Erythroblast (primary cell): ENCODE data around the gene DPYSL3.

Experiments
- DNase-seq, 2 experiments: peaks; one replicate each; lab custom pipeline; 2025; lab: John Stamatoyannopoulos, UW
- GATA1 ChIP-seq: IDR thresholded peaks from 2 replicates; pipeline ENCODE4 v1.6.1; 2011; ENCODE audit warnings: low read depth, mild to moderate bottlenecking, control low read depth, low read length, moderate library complexity
- POLR2A ChIP-seq: IDR thresholded peaks from 2 replicates; pipeline ENCODE4 v1.6.1; 2011; ENCODE audit warnings: mild to moderate bottlenecking, low read length

The DPYSL3 gene

GRCh38 chr5:147530530-147531389 lies 20.9 kb upstream of the DPYSL3 start:
- TF ChIP-seq POLR2A, result no peak
- no peak for TF ChIP-seq GATA1
- DNase-seq, result no peak

- DNase-seq, result no peak
- TF ChIP-seq POLR2A (no peak), GATA1 (no peak)
Measured at GRCh38 chr5:147523069-147523468, 13.2 kb upstream of the DPYSL3 start.

DNA sequence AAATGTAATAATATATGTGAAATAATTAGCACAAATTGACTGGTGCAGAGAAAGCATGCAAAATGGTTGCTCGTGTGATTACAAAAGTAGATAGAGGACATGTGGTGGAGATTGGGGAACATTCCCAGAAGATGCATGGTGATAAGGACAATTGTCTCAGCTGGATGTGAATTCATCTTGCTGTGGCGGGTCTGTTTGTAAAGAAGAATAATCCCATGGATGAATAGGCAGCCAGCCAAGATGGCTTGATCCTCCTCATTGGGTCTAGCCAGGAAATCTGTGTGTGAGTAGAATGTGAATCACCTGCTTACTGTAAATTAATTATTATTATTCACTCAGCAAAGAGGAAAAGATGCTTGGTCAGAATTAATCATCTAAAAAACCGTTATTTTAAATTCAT lies 12.6 kb upstream of the DPYSL3 start:
- no peak for TF ChIP-seq POLR2A
- no peak for TF ChIP-seq GATA1
- DNase-seq, result no peak

GRCh38 chr5:147520450-147520849 lies 10.6 kb upstream of the DPYSL3 start:
- no peak for DNase-seq

DNA sequence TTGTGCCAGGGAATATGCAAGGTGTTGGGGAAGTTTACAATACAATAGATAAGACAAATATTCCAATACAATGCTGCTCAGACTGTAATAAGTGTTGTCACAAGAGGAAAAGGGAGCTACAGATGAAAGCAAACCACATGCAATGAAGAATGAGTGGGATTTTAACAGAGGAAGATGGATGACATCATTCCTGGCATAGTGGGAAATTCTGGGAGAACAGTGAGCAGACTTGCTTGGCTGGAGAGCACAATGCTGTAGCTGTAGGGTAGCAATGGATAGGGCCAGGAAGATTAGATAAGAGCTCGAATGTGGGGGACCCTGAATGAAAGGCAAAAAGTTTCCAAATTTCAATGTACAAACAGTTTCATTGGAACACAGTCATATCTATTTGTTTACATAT lies 9.5 kb upstream of the DPYSL3 start:
- TF ChIP-seq GATA1 (no peak), POLR2A (no peak)
- no peak for DNase-seq

More at GRCh38 chr5:147520450-147520849, 10.6 kb upstream of the DPYSL3 start:
- TF ChIP-seq GATA1, result no peak
- TF ChIP-seq POLR2A, result no peak

DNA sequence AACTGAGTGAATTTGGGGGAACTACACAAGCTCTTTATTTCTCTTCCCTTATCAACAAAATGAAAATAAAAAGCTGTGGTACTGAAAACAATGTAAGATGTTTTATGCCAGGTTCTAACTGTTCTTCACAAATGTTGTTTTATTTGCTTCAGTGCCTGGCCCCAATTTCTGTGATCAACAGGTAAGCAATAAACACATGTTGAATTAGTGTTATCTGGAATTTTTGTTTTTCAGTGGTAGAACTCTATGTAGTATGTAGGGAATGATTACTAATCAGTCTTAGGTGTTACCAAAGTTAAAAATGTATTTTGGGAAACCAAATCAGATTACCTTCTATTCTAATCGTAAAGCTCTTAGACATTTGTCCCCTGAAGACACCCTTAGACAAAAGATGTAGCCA lies 7.5 kb upstream of the DPYSL3 start:
- TF ChIP-seq POLR2A (no peak), GATA1 (no peak)
- no peak for DNase-seq

DNA sequence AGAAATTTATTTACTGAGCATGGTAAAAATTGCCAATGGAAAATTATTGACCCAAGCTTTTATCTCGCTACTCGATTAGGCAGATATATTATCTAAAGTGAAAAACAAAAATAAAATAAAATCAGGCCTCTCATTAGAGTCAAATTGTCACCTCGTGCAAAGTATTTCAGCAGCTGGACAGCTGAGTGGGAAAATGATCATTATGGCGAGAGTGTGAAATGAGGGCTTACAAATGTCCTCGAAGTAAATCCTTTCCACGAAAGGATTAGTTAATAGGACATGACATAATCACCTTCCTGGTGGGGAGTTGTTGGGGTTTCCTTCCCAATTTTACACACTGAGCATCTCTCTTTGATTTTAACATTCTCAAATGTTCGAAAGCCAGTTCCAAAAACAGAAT lies 5.4 kb upstream of the DPYSL3 start:
- DNase-seq, result no peak
- TF ChIP-seq GATA1 (no peak), POLR2A (no peak)

- DNase-seq, result no peak
- TF ChIP-seq GATA1 (no peak), POLR2A (no peak)
Measured at GRCh38 chr5:147512659-147513379, 3.0 kb upstream of the DPYSL3 start.

- no peak for DNase-seq
- no peak for TF ChIP-seq GATA1
- TF ChIP-seq POLR2A, result no peak
Measured at GRCh38 chr5:147510885-147511284, 1.0 kb upstream of the DPYSL3 start.

GRCh38 chr5:147509041-147509709 lies 693 bp downstream of the DPYSL3 start:
- DNase-seq, result no peak
- no peak for TF ChIP-seq POLR2A
- no peak for TF ChIP-seq GATA1

GRCh38 chr5:147508711-147509040 lies 1.2 kb downstream of the DPYSL3 start:
- TF ChIP-seq POLR2A, result no peak
- no peak for TF ChIP-seq GATA1
- no peak for DNase-seq

GRCh38 chr5:147507480-147508126 lies 2.3 kb downstream of the DPYSL3 start:
- no peak for DNase-seq
- no peak for TF ChIP-seq GATA1
- no peak for TF ChIP-seq POLR2A

DNA sequence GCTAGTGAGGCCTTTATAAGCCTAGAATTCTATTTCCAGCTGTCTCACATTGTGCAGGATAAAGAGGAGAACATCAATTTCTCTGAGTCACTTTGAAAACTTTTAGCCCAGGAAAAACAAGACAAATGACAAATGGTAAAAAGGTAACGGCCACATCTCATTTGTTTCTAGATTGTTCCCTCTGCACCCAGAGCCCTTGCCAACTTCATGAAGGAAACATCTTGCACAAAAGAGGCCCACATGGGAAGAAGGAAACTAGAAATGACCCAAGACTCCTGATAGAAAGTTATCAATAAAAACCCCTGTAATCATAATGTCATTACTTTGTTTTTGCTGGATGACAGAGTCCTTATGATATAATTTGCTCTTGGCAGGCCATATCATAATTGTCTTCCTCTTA lies 5.3 kb downstream of the DPYSL3 start:
- TF ChIP-seq GATA1 (no peak), POLR2A (no peak)
- DNase-seq, result no peak

- TF ChIP-seq POLR2A, result no peak
- TF ChIP-seq GATA1, result no peak
- no peak for DNase-seq
Measured at GRCh38 chr5:147504011-147504410, 5.9 kb downstream of the DPYSL3 start.
